ENCODE results near the gene CRIP3. TPM values are rescaled to one million over a fixed set of nuclear protein-coding genes. Genes with fewer than 3 reads are reported as not detected.

CRIP3 gene
- total RNA-seq, 1 donor from 2014 or later: 4.1 TPM

DNA sequence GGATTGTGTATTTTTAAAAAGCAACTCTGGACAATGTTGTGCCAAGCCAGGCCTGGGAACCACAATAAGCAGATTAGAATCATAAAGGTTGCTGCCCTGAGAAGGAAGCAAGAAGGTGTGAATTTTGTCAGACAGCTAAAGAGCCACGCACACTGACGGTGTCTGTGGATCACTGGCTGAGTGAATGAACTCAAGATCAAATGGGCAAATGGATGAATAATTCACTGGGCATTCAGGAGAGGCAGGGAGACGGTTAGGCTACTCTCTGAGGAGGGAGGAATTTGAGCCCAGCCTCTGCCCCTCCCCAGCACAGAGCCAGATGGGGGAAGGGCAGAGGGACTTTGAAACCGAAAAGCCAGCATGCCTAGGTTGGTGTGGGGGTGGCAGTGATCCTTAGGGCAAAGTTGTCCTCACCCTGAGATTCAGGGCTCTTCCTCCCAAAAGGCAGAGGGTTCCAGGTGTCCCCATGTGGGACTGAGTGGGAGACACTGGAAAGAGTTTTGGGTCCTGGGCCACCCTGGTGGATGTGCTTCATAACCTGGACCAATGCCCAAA lies 30.0 kb downstream of the CRIP3 start:
- intact Hi-C loops (cut with DNase I): no loop called here
- DNase-seq (no peak), ATAC-seq (ENCODE audit: poor library complexity) (peak; percentile 13)

DNA sequence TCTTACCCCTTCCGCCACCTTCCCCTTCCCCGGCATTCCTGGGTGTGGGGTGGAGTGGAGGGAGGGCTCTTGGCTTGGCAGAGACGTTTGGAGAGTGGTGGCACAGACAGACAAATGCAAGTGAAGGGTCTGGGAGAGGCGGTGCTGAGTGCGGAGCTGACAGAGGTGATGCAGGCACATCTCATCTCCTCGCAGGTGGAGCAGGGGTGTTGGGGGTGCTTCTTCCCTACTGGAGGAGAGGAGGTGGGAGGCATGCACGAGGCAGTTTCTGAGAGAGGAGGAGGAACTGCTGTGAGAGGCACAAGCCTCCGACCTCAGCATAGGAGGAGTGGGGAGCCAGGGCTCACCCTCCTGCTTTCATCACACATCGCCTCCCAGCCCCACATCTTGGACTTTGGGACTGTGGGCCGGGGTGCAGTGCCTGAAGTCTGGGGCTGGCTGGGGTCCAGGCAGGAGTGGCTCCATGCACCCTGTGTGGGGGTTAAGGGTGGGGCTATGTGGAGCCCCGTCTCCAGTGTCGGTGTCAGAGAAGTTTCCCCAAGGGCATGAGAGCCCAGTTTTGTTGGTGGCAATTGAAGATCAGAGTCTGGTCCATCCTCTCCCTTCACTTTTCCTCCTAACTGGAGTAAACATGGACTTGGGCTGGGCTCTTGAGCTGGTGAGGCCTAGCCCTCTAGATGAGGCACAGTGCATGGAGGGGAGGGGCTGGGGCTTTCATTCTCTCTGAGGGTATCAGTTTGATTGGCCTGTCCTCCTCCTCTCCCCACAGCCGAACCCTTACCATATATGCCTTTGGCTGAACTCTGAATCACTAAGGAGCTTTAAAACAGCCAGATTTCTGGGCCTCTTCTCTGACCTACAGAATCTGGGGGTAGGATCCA lies 30.7 kb downstream of the CRIP3 start:
- no peak for DNase-seq
- intact Hi-C loops (cut with DNase I): no loop called here
- ATAC-seq (ENCODE audit: poor library complexity): peak; percentile 10

DNA sequence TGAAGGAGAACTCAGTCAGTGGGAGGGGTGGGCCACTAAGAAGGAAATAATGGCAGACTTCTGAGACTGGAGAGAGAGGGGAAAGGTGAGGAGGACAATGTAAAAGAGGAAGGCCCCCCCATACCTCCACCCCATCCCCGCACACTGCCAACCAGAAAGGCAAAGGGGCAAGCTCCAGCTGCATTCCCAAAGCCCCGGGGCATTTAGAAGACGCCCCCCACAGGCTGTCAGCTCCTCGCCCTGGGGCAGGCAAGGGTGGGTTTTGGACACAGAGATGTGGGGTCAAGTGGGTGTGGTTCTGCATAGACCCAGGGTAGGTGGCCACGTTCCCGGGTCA lies 31.4 kb downstream of the CRIP3 start:
- ATAC-seq (ENCODE audit: poor library complexity) (no peak), DNase-seq (no peak)
- intact Hi-C loops (cut with DNase I): no loop called here

DNA sequence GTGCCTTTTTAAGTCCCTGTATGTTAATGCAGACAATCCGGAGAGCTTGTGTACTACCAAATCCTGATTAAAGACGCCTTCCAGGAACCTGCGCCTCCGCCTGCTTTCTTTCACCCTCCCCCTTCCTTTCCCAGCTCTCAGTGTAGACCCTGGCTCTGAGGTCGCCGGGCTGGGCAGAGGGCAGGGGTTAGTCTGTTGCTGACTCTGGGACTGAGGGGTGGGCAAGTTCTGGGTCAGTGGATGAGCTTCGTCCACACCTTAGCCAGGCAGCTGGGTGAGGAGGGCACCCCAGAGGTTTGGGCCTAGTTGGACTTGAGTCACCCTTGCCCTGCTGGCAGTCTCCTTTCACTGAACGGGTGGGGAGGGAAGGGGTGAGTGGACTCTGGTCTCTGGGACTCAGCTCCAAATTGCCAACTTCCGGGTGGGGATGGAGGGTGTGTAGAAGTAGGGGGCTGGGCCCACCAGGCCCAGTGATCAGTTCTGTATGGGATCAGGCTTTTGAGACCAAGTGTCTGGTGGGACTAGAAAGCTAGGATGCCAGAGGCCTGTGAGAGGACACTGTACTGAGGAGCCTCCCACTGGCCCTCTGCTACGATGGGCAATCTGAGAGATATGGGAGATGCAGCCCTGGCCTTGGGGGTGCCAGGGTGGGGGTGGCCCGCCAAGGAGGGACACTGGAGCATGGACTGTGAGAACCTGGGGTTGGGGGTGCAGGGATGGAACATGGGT lies 31.9 kb downstream of the CRIP3 start:
- no peak for ATAC-seq (ENCODE audit: poor library complexity)
- DNase-seq: no peak
- intact Hi-C loops (cut with DNase I): no loop called here

DNA sequence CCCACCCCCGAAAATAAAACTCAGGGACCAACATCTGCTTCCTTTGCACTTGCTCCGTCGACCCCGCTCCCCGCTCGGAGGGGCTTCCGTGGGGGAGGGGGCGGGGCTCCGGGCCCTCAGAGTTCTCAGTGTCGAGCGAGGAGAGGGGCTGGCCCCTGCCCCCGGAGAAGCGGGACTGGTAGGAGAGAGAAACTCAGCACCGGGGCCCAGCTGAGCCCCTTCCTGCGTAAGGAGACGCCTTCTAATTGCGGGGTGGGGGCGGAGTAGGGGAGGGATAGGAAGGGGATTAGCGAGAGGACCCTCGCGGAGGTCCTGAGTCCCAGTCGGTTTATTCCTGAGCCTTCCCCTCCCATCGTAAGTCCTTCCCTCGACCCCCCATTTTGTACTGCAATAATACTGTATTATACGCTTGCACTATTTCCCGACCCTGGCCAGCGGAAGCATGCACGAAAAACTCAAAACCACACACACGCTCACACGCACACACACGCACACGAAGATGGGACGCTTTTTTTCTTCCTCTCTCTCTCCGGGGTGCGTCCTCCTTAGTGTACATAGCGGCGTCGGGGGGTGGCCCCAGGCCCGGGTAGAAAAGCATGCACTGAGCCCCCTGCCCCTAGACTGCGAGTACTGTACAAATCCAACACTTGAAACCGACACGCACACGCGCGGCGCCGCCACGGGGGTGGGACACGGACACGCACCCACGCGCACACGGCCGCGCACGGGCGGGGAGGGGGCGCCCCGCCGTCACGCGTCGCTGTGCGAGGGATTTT lies 32.6 kb downstream of the CRIP3 start:
- intact Hi-C loops (cut with DNase I): no loop called here
- ATAC-seq (ENCODE audit: poor library complexity) (no peak), DNase-seq (no peak)

DNA sequence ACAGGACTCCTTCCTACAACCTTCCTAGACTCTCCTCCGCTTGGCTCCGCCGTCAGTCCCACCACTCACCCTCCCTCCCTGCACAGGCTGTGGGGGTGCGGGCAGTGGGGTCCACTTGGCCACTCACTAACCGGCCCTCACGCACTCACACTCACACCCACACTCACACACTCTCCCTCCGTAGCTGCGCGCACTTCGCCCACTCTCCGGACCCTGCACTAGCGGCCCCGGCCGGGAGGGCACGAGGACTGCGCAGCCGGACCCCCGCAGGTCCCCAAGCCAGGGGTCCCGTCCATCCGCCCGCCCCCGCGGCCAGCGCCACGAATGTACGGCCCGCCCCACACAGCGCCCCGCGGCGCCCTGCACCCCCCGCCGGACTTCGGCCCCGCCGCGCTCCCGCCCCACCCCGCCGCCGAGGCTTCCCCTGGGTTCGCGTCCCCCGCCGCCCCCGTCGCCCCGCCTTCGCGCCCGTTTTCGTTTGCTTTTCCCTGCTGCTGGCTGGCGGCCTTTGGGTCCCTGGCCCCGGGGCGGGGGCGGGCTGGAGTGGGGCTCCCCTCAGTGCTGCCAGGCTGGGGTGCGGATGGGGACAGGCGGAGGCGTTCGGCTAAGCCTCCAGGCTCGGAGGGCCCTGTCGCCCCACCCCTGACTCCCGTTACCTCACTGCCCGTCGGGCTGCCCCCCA lies 33.6 kb downstream of the CRIP3 start:
- intact Hi-C loops (cut with DNase I): no loop called here
- ATAC-seq (ENCODE audit: poor library complexity) (no peak), DNase-seq (no peak)

DNA sequence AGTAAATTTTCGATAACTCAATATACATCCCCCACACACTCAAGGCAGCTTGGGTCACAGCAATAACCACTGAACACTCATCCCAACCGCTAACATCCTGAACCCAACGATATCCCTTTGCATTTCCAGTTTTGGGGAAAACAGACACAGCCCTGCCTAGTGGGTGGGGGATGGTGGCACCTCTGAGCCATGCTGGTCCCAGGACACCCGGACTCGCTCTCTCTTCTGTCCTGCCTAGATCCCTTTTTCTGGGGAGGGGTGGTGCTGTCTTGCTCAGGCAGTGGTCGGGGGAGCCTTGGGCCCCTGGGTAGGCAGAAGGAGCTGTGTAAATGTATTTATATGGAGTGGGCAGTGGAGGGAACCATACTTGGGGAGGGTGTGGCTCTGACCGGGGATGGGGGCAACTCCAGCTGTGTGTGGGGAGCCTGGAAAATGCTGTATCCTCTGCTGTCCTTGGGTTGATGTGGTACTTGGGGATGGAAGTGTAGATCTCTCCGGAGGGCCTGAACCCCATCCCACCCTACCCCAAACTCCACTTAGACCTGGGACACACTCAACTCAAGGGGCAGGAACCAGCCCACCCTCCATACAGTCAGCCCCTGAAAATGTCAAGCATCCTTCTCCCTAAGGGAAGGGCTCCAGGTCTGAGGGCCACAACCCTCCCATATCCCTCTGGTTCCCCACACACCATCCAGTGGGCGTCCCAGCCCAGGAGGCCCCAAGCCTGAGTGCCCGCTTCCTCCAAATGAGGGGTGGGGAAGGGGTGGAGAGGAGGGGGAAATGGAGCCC lies 34.3 kb downstream of the CRIP3 start:
- DNase-seq: no peak
- intact Hi-C loops (cut with DNase I): no loop called here
- no peak for ATAC-seq (ENCODE audit: poor library complexity)

DNA sequence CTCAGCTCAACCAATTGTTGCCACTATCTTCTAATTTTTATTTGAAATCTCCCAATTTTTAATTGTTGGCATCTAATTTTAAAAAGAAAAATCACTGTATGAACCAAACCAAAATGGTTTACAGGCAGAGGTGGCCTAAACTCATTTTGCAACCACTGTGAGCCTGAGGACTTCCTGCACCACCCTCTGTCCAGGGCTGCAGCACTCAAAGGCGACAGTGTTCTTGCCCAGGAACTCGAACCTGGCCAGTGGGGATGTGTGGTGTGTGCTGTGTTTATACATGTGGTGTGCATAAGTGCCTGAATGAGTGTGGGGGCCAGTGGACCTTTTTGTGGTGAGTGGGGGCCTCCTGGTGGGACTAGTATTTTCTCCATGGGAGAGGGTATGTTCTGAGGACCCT lies 34.9 kb downstream of the CRIP3 start:
- intact Hi-C loops (cut with DNase I): no loop called here
- no peak for ATAC-seq (ENCODE audit: poor library complexity)
- DNase-seq: no peak

DNA sequence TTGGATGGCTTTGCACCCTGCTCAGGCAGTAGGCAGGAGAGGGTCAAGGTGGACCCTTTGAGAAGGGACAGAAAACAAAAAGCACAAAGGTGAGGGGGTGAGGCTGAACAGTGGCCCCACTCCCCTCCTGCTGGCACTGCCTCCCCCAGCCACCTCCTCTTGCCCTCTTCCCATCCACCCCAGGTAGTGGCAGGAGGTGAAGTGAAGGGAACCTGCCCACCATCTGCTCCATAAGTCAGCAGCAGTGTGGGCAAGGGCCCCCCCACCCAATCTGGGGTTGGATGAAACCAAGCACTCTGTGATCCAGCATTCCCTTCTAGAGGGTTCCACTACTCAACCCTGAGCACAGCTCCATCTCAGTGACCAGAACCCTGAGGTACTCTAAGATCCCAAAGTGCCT lies 36.7 kb downstream of the CRIP3 start:
- intact Hi-C loops (cut with DNase I): no loop called here
- no peak for DNase-seq
- no peak for ATAC-seq (ENCODE audit: poor library complexity)

DNA sequence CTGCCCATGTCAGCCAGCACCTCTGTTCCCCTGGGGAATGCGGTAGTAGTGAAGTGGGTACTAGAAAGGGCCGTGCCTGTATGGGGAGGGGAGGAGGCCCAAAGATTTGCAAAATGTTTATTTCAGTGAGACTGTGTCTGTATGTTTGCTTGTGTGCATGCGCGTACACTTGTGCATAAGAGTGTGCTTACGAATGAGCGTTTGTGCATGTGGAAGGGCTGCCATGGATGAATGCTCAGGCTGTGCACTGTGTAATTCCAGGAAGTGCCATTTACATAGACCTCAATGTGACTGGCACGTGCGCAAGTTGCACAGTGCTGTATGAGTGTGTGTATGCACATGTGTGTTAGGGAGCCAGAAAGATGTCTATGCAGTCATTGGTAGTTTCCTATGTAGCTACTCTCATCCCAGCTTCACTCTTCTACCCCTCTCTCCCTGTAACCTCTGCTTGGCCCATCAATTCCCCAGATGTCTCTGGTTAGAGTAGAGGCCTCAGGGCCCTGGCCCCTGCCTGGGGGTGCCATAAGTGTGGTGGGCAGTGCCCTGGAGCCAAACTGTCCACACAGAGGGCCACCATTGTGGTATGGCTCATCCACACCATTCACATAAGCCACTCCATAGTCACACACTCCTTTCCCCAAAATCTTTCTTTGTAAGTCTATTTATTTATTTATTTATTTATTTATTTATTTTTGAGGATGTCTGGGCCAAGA lies 37.4 kb downstream of the CRIP3 start:
- intact Hi-C loops (cut with DNase I): no loop called here
- DNase-seq: no peak
- ATAC-seq (ENCODE audit: poor library complexity): no peak

DNA sequence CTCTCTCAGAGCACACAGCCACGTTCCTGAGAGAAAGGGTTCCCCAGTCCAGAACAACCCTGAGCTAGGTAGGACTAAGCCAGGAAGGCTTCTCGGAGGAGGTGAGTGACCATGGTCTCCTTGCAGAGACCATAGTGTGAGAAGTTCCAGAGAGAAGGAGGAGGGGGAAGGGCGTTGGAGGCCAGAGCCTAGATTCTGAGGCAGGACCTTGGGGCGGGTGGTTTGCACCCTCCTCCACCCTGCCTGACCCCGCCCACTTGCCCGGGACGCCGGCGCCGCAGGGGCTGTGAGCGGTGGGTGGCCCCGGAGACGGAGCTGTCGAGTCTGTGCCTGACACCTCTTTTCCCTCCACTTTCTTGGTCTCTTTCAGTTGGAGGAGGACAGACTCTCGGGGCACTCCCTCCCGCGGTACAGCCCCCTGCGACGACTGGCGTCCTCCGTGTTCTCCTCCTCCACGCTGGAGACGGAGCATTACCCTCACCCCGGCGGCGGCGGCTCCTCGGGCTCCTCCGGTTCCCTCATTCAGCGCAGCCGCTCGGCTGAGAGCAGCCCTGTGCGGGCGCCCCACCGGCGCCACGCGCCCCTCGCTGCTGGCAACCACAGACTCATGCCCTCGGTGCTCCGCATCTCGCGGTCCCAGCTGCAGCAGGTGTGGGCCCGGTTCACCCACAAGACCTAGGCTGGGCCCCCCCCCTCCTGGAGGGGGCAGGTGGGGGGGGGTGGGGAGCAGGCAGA lies 39.2 kb downstream of the CRIP3 start:
- ATAC-seq (ENCODE audit: poor library complexity) (peak; percentile 44), DNase-seq (peak; percentile 54)
- intact Hi-C loops (cut with DNase I): loop anchor here (5.0 to 10.0 kb wide), 2 partner anchors 63 to 245 kb away; partner anchors contain the start of genes LRRC73, POLR1C and YIPF3

DNA sequence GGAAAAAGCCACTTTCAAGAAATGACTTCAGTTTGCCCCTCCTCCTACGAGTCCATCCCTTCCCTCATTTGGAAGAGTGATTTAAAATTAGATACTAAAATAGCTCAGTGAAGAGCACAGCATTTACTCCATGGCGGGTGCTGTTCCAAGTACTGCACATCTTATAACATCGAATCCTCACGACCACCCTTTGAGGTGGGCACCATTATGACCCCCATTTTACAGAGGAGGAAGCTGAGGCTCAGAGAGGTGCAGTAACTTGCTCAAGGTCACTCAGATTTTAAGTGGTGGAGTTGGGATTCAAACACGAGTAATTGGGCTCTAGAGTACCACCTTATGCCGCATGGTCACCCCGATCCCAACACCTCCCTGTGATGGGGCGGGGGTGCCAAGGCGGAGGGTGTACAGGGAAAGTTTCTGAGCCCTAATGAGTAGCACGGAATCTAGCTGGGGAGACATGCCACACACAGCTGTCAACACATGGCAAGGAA lies 39.8 kb downstream of the CRIP3 start:
- ATAC-seq (ENCODE audit: poor library complexity) (peak; percentile 18), DNase-seq (no peak)
- intact Hi-C loops (cut with DNase I): loop anchor here (5.0 to 10.0 kb wide), 2 partner anchors 63 to 246 kb away; partner anchors contain the start of genes LRRC73, POLR1C and YIPF3

DNA sequence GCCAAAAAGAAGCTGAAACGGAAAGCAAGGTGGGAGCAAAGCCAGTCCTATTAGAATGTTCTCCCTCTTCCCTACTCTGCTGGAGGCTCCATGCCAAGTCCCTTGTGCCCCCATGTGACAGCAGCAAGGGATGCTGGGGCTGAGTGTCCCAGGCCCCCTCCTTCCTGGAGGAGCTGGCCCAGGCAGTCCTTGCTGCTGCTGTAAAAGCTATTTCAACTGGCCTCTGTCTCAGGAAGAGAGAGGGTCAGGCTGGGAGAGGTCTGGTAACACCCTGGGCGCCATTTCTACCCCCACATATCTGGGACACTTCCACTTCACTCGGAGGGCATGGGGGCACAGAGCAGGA lies 40.3 kb downstream of the CRIP3 start:
- intact Hi-C loops (cut with DNase I): loop anchor here (5.0 to 10.0 kb wide), 2 partner anchors 64 to 246 kb away; partner anchors contain the start of genes LRRC73, POLR1C and YIPF3
- ATAC-seq (ENCODE audit: poor library complexity) (peak; percentile 53), DNase-seq (no peak)

DNA sequence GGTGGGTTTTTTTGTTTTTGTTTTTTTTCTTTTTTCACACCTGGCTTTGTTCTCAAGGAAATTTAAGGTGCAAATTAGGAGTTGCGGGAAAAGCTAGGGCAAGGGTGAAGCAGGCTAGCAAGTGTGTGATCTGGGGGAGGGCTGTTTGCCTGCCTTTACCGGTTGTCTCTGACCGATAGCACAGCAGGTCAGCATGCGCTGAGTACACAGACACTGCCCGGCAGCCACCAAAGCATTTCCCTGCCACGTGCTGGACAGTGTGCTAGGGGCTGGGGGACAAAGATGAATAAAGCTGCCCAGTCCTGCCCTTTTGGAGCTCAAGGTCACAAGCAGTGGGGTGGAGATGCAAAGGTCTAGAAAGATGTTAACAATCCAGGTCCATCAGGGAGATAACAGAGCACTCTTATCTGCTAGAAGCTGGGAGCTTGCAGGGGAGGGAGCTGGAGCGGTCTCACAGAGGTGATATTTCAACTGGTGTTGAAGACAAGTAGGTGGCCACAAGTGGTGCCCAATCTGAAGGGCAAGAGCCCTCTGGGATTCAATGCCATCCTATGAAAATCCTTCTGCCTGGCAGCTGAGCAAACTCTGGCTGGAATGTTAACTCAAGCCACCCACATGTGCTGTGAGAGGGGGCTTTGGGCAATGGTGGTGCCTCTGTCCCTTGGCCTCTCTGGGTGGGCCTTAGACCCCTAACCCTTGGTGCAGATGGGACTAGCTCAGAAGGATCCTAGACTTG lies 40.8 kb downstream of the CRIP3 start:
- ATAC-seq (ENCODE audit: poor library complexity): peak; percentile 42
- intact Hi-C loops (cut with DNase I): loop anchor here (5.0 to 10.0 kb wide), 2 partner anchors 65 to 247 kb away; partner anchors contain the start of genes LRRC73, POLR1C and YIPF3
- DNase-seq: no peak

DNA sequence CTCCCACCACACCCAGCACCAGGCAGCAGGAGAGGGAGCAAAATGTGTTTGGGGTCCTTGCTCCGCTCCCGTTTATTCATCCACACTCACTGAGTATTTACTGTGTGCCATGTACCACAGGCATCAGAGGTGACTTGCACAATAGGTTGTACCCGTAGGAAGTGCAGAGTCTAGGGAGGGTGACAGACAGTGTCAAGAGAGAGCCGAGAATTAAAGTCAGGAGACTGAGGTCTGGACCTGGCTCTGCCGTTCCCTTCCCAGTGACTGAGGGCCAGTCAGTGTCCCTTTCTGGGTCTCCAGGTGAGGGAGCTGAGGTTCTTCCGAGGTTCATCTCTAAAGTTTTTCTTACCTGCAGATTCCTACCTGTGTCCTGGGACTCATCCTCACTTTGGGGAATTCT lies 43.1 kb downstream of the CRIP3 start:
- no peak for ATAC-seq (ENCODE audit: poor library complexity)
- no peak for DNase-seq
- intact Hi-C loops (cut with DNase I): loop anchor here (5.0 to 10.0 kb wide), 2 partner anchors 67 to 249 kb away; partner anchors contain the start of genes LRRC73, POLR1C and YIPF3

Data from Right ventricle myocardium superior (tissue), 1 donor.